ENCODE data around the gene DOCK11.

Gene DOCK11

DNA sequence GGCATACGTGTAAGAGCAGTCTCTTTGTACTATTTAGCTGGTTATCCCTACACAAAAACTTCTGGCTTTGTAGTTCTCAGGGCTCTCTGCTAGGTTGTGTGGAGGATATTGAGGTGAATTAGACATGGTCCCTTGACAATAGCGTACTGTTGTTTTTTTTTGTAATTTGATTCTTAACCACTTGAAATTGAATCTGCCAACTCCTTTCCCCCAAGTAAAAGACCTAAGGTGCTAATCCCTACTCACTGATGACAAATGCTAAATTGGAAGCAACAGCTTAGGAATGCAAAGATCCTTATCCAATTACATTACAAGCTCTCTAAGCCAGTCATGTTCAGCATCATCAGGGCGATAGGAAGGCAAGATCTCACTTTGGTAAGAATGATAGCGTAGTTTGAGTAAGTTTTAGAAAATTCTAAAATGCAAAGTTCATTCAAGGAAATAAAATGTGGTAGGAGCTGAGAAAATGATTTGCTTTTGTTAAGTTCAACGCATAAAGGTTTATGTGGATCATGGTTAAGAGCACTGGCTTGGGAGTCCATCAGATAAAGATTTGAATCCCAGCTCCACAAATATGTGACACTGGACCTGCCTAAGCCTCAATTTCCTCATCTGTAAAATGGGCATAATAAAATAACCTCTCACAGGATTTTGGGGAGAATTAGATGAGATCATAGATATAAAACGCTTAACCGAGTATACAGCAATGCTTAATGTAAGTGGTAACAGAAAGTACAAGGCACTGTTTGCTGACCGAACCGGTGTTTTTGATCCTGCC, 39.3 kb downstream of the DOCK11 start:
- DNase-seq: no peak

DNA sequence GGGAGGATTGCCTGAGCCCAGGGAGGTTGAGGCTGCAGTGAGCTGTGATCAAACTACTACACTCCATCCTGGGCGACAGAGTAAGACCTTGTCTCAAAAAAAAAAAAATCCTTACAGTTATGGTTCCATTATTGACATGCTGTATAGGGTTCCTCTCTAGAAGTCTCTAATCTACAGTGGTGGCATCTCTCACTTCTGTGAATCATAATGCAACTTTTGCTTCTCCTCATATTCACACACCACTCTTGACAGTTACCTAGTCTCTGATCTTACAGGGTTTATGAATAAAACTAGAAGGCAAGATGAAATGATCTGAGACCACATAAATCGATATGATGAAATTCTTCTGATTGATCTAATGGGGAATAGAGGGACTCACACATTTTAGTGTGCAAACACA, 40.6 kb downstream of the DOCK11 start:
- no peak for DNase-seq

DNA sequence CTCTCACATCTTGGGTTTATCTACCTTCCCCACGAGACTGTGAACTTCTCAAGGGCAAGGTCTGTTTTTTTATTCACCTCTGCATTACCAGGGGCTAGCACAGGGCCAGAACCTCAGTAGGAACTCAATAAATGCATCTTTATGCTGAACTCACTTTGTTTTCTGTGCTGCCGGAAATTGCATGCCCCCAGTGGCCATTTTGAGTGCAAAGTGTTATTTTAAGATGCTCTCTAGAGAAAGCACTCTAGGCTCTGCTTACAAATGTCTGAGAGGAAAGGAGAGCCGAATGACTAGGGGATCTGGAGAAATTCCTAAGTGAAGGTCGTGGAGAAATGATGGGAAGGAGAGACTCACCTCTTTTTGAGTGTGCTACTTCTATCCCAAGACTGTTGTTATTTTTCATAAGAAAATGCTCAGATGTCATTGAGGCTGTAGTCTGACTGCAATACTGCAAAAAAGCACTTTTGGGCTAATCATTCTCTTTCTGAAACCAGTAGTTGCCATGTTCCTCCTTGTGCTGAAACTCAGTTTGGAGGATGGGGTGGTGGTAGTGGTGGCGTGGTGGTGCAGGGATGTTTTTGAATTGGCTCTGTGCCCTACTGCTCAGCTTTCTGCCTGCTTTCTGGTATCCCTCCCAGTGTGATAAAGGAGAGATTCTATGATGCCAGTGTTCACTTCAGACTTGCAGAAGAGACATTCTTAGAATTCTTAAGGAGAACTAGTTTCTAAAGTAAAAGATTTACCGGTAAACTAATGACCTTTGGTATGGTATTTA, 41.3 kb downstream of the DOCK11 start:
- DNase-seq: peak; percentile 32

DNA sequence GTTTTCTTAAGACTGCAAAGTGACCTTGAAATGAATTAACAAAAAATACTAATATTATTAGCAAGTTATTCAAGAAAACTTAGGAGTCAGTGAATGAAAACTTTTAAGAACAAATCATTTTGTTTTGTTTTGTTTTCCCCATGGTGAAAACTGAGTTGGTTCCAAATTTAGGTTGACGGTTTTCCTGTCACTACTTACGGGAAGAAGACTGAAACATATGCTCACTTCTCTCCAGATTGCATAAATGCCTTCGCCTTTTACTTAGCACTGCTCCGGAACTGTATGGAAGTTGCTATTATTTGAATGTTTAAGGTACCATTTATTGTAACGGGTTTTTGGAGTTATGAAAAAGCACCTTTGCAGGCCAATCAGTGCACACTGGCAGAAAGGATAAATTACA, 42.8 kb downstream of the DOCK11 start:
- no peak for DNase-seq

GRCh38 chrX:118540342-118540741, 44.7 kb downstream of the DOCK11 start:
- no peak for DNase-seq

DNA sequence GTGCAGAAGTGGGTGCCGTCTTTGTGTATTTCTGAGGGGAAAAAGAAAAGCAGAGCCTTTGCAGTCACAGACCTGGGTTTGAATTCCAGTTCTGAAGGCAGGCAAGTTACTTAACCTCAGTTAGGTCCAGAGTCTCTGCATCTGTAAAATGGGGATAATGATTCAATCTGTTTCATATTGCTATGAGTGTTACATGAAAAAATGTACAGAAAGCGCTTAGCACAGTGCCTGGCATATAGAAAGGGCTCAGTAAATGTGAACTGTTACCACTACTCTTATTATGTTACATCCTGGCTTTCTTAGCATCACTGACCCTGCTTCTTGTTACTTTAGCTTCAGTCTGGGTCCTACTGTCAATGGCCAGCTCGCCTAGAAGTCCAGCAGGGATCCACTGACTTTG, 45.9 kb downstream of the DOCK11 start:
- no peak for DNase-seq

- DNase-seq: no peak
Observed at GRCh38 chrX:118545510-118545909, 49.9 kb downstream of the DOCK11 start.

GRCh38 chrX:118548841-118549240, 53.2 kb downstream of the DOCK11 start:
- no peak for DNase-seq

DNA sequence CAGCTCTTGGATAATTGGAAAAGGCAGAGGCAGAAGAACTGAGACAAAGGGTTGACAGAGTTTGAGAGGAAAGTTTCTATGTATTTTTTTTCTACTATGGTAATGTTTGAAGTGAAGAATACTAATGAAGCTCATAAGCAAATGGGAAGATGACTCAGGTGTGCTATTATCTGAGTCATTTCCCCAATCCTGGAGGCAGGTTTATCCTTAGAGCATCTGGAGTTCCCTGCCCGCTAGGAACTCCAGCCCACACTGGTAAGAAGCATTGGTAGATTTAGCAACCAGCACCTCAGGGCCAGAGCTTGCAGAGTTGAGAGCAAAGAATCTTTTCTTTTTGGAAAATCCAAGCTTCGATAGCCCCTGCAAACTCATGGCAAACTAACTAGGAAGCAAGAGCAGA, 55.2 kb downstream of the DOCK11 start:
- DNase-seq: no peak

DNA sequence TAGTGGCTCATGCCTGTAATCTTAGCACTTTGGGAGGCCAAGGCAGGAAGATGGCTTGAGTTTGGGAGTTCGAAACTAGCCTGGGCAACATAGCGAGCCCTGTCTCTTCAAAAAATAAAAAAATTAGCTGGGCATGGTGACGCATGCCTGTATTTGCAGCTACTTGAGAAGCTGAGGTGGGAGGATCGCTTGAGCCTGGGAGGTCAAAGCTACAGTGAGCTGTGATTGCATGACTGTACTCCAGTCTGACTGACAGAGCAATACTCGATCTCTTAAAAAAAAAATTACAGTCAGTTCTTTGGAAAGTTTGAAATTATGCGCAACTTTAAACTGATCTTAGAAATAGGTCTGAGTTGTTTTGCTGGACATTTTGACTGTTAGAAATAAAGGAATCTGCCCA, 55.8 kb downstream of the DOCK11 start:
- DNase-seq: no peak

DNA sequence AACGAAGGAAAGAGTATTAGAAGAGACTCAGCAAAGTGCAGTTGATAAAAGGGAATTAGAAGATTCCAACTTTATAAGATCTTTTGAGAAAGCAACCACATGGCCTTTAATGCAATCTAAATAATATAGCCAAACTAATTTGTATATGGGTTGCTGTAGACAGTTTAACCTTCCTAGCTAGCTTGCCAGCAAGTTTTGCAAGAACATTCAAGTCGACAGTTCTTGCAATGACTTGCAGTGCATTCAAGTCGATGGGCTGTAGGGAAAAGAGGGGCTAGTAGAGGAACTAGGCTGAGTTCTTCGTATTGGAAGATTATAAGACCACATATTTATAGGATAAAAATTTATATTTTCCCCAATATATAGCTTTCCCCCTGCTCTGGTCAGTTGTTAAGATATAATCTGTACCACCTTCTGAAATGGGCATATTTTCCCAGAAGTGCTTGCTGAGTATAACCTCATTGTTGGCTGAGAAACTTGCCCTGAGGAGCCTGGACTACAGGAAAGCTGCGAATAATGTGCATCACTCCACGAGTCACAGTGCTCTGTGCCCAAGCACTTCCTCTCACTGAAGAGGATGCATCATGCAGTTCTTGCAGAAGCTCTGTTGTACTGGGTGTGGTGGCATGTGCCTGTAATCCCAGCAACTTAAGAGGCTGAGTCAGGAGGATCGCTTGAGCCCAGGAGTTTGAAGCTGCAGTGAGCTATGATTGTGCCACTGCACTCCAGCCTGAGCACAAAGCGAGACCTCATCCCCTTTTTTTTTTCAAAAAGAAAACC, 56.7 kb downstream of the DOCK11 start:
- DNase-seq: no peak

DNA sequence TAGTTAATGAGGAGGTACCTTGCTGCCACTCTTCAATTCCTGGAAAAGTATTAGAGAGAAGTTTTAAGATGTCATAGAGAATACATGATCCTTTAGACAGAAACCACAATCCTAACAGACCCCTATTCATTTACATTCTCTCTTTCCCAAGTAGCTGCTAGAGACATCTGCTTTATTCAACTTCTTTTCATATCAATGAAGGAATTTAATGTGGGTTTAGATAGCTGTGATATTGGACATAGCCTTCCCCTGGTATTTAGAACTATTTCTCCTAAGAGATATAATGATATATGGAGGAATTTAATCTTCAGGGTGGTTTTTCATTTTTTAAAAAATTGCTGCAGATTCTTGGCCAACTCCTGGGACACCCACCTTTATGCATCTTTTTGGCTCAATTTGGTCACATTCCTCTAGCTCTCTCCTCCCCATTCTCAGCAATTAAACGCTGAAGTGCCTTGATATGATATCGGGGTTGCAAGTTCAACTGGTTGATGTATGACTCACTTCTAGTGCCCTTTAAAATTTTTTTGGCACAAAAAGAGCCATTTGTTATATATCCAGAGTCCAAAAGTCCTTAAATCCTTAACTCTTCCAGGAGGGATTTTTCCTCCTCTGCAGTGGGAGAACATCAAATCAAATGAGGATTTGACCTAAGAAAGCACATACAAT, 57.6 kb downstream of the DOCK11 start:
- no peak for DNase-seq

DNA sequence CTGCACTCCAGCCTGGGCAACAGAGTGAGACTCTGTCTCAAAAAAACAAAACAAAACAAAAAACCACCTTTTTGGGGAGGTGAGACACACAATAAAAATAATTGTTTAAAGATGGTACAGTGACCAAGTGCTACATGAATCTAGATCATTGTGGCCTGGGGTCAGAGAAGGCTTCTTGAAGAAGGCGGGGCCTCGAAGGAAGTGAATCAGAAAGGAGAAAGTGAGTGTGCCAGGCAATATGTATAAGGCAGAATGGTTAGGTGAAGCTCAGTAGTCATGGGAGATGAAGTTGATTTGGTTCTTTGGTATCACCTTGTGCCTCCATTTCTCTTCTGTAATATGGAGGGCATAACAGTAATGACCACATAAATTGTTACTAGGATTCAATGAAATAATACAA, 58.9 kb downstream of the DOCK11 start:
- peak; percentile 9 for DNase-seq

DNA sequence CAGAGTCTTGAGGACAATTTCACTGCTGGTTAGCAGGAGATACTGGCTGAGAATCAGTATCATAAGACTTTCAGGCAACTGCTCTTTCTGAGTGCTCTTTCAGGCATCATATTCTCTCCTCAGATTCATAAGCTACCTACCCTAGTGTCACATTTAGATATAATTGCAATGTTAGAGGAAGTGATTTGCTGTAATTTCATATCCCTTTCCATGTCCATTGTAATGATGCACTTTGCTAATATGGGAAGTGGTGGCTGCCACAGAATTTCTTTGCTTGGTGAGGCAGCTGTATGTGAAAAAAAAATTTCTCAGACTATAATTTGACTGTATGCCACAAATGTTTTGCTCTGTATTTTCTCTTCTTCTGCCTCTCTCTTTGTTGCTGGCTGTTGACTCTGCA, 63.3 kb downstream of the DOCK11 start:
- DNase-seq: no peak

DNA sequence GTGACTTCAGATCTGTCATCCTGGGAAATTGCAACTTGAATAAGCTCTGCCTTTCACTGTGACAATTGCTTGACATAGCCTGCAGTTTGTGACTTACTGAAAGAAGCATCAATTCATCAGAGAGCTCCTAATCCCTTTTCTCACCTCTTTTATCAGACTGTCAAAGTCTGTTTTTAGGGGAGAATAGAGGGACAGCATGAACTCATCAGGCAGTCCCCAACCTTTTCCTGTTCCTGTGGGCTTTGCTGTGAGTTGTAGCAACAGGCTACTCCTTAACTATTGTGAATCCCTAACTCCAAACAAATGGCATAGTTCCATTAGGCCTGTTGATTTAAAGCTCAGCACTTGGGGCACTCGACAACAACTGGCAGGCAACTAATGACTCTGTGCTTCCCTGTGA, 64.9 kb downstream of the DOCK11 start:
- no peak for DNase-seq

DNA sequence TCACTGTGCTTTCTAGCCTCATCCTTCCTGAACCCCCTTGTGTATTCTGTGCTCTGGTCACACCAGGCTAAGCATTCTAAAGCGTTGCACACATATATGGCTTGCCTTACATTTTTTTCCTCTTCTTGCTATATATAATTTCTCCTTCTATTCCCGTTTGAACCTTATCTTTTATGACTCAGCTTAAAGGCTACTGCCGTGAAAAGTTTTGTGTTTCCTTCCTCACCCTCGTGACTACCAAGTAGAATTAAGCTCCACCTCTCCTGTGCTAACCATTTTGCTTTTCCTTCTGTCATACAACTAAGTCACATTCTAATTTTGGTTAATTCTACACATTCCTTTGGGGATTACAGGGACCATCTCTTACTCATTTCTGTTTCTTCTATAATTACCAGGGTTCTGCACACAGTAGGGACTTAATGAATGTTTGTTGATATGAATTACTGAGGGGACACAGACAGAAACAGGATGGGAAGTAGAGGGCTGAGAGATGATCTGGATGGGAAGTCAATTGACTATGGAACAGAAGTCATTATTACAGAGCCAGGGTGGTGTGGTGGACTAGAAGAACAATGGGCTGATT, 67.1 kb downstream of the DOCK11 start:
- DNase-seq: no peak

DNA sequence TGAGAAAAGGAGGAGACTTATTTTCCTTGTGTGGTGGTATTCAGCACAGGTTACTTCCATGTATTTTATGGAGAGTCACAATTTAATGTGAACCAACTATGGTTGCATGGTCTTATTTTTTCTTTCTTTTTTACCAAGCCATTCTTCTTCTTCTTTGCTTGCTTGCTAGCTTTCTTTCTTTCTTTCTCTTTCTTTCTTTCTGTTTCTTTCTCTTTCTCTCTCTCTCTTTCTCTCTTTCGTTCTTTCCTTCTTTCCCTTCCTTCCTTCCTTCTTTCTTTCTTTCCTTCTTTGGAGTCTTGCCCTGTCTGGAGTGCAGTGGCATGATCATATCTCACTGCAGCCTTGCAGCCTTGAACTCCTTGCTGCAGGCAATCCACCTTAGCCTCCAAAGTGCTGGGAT, 68.9 kb downstream of the DOCK11 start:
- DNase-seq: no peak

DNA sequence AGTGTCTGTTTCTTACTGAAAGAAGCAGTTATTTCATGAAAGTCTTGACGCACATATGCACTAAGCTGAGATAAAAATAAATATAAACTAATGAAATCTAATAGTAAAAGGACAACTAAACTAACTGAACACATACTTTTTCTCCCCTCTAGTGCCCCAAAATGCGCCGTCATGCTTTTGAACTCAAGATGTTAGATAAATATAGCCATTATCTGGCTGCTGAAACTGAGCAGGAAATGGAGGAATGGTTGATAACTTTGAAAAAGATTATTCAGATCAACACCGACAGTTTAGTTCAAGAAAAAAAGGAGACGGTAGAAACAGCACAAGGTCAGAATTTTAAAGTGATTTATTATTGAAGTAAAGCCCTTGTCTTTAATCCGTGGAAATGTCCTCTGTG, 70.2 kb downstream of the DOCK11 start:
- DNase-seq: no peak

GRCh38 chrX:118566359-118566758, 70.7 kb downstream of the DOCK11 start:
- no peak for DNase-seq

GRCh38 chrX:118569676-118570075, 74.1 kb downstream of the DOCK11 start:
- peak; percentile 21 for DNase-seq

GRCh38 chrX:118570209-118570608, 74.6 kb downstream of the DOCK11 start:
- DNase-seq: no peak

DNA sequence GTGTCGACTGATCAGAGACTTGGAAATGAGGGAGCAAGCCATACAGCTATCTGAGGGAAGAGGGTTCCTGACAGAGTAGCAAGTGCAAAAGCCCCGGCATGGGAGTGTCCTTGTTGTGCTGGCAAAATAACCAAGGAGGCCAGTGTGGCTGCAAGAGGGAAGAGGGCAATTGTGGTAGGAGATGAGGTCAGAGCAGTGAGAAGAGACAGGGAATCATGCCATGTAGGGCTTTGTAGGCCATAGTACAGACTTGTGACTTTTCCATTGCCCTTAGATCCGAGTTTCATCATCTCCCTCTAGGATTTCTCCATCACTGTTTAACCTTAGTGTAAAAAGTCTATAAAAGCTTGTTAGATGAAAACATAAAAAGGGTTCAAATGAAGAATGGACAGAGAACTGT, 76.2 kb downstream of the DOCK11 start:
- DNase-seq: no peak

DNA sequence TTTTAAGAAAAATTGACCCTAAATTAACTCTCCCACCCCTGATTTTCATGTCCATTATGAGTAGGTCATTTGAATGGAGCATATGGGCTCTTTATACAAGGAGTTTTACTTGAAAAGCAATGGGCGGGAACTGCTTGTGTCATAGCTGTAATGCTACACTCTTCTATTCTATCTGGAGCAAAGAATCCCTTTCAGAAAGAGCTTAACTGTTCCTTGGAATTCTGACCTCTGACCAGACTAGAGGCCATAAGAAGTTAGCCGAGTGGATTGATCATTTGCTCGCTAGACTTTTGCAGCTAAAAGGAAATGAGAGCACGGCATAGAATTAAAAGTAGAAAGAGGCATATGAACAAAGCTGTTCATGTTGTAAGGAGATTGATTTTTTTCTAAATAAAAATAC, 79.1 kb downstream of the DOCK11 start:
- no peak for DNase-seq
